ENCODE measurements around the gene RBP5.

DNA sequence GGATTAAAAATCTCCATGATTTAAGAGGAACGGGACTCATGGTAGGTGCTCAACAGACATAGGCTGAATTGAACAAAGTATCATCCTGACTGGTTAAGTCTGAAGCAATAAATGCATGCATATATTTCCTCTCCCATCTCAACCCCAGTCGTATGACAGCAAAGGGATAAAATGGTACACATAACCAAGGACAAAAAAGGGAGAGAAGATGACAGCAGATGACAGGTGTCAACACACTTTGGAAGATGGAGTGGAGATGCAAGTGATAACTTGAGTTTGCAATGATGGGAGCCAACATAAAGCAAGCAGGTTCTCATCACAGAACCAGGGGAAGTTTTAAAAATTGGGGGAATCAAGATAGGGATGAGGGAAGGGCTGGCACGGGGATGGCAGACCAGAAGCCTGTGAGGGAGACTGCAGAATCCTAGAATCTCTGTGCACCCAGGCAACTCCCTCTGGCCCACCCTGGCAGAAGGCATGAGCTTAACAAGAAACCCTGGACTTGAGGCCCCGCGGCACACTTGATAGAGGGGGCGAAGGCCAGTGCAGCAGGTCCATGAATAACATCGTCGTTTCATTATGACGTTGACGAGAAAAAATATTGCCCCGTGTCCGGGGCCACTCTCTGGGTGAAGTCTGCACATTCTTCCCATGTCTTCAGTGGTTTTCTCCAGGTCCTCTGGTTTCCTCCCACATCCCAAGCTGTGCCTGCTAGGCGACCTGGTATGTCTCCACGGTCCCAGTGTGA lies 24.7 kb downstream of the RBP5 start:
- no peak for TF ChIP-seq BACH1 (IDR thresholded peaks at IDR 0.05; ENCODE audit: borderline replicate concordance)
- no peak for TF ChIP-seq EZH2 (IDR thresholded peaks at IDR 0.05; ENCODE audit: borderline replicate concordance, control insufficient read depth, low read depth, low read length)
- TF ChIP-seq, protein P1, sequence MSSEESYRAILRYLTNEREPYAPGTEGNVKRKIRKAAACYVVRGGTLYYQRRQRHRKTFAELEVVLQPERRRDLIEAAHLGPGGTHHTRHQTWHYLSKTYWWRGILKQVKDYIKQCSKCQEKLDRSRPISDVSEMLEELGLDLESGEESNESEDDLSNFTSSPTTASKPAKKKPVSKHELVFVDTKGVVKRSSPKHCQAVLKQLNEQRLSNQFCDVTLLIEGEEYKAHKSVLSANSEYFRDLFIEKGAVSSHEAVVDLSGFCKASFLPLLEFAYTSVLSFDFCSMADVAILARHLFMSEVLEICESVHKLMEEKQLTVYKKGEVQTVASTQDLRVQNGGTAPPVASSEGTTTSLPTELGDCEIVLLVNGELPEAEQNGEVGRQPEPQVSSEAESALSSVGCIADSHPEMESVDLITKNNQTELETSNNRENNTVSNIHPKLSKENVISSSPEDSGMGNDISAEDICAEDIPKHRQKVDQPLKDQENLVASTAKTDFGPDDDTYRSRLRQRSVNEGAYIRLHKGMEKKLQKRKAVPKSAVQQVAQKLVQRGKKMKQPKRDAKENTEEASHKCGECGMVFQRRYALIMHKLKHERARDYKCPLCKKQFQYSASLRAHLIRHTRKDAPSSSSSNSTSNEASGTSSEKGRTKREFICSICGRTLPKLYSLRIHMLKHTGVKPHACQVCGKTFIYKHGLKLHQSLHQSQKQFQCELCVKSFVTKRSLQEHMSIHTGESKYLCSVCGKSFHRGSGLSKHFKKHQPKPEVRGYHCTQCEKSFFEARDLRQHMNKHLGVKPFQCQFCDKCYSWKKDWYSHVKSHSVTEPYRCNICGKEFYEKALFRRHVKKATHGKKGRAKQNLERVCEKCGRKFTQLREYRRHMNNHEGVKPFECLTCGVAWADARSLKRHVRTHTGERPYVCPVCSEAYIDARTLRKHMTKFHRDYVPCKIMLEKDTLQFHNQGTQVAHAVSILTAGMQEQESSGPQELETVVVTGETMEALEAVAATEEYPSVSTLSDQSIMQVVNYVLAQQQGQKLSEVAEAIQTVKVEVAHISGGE (CRISPR knock-in tag; IDR thresholded peaks at IDR 0.05) = no peak
- no peak for TF ChIP-seq IKZF2 (IDR thresholded peaks at IDR 0.05)
- TF ChIP-seq, protein P2, sequence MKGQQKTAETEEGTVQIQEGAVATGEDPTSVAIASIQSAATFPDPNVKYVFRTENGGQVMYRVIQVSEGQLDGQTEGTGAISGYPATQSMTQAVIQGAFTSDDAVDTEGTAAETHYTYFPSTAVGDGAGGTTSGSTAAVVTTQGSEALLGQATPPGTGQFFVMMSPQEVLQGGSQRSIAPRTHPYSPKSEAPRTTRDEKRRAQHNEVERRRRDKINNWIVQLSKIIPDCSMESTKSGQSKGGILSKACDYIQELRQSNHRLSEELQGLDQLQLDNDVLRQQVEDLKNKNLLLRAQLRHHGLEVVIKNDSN (IDR thresholded peaks at IDR 0.05; ENCODE audit: borderline replicate concordance, extremely low read length, insufficient read depth, low read depth, low read length) = no peak
- TF ChIP-seq, protein P3, sequence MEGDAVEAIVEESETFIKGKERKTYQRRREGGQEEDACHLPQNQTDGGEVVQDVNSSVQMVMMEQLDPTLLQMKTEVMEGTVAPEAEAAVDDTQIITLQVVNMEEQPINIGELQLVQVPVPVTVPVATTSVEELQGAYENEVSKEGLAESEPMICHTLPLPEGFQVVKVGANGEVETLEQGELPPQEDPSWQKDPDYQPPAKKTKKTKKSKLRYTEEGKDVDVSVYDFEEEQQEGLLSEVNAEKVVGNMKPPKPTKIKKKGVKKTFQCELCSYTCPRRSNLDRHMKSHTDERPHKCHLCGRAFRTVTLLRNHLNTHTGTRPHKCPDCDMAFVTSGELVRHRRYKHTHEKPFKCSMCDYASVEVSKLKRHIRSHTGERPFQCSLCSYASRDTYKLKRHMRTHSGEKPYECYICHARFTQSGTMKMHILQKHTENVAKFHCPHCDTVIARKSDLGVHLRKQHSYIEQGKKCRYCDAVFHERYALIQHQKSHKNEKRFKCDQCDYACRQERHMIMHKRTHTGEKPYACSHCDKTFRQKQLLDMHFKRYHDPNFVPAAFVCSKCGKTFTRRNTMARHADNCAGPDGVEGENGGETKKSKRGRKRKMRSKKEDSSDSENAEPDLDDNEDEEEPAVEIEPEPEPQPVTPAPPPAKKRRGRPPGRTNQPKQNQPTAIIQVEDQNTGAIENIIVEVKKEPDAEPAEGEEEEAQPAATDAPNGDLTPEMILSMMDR (IDR thresholded peaks at IDR 0.05 in 2 of 3, conservative IDR thresholded peaks at IDR 0.05 in 1 of 3; ENCODE audit: control insufficient read depth in 2 of 3, extremely low read depth in 1 of 3, insufficient read depth in 1 of 3, low read depth in 3 of 3, low read length in 3 of 3) = no peak
- no peak for TF ChIP-seq SRF (IDR thresholded peaks at IDR 0.05; ENCODE audit: low read depth in 2 of 2, low read length in 2 of 2)
- TF ChIP-seq POLR2A (IDR thresholded peaks at IDR 0.05; ENCODE audit: low read depth, low read length) = no peak
- TF ChIP-seq MTA3 (IDR thresholded peaks at IDR 0.05; ENCODE audit: borderline replicate concordance, low read length) = no peak
- TF ChIP-seq RELA (IDR thresholded peaks at IDR 0.05; ENCODE audit: borderline replicate concordance, partially characterized antibody) = no peak
